Astrocyte (in vitro differentiated cells and primary cell): ENCODE measurements around the gene OCEL1. TPM values are rescaled to one million over a fixed set of nuclear protein-coding genes. Genes with fewer than 3 reads are reported as not detected.

Experiments used
- DNase-seq: peaks from one replicate; pipeline ENCODE4 v3.0.0-alpha.2; 2010; ENCODE audit warnings: low read depth
- FAIRE-seq: peaks from 2 replicates; lab custom pipeline; 2011; peaks lifted over from hg19 to GRCh38; lab: Jason Lieb, UNC
- H2AFZ ChIP-seq: 2 replicates; pipeline ENCODE4 v1.6.0; 2012; ENCODE audit warnings: low read depth, low read length, inconsistent platforms
- H3K27ac ChIP-seq: 2 replicates; pipeline ENCODE4 v1.5.1; 2011; ENCODE audit warnings: low read depth, low read length, inconsistent platforms
- H3K27me3 ChIP-seq: 2 replicates; pipeline ENCODE4 v1.6.0; 2011; ENCODE audit warnings: low read length, inconsistent platforms; ENCODE audit not compliant: insufficient read depth
- H3K36me3 ChIP-seq: 2 replicates; pipeline ENCODE4 v1.5.1; 2011; ENCODE audit warnings: low read length, inconsistent platforms; ENCODE audit not compliant: insufficient read depth
- H3K4me1 ChIP-seq: 2 replicates; pipeline ENCODE4 v1.5.1; 2011; ENCODE audit warnings: low read length, inconsistent platforms; ENCODE audit not compliant: insufficient read depth
- H3K4me2 ChIP-seq: 2 replicates; pipeline ENCODE4 v1.6.0; 2012; ENCODE audit warnings: low read length, inconsistent platforms
- H3K4me3 ChIP-seq: 2 replicates; pipeline ENCODE4 v1.5.1; 2011; ENCODE audit warnings: low read depth, mild to moderate bottlenecking, low read length, inconsistent platforms; ENCODE audit not compliant: insufficient read depth
- H3K79me2 ChIP-seq: 2 replicates; pipeline ENCODE4 v1.6.0; 2012; ENCODE audit warnings: mild to moderate bottlenecking, low read length, inconsistent platforms; ENCODE audit not compliant: insufficient read depth
- H3K9ac ChIP-seq: 2 replicates; pipeline ENCODE4 v1.6.0; 2012; ENCODE audit warnings: mild to moderate bottlenecking, low read length, inconsistent platforms
- H3K9me3 ChIP-seq: 2 replicates; pipeline ENCODE4 v1.5.1; 2012; ENCODE audit warnings: low read depth, mild to moderate bottlenecking, low read length, inconsistent platforms; ENCODE audit not compliant: insufficient read depth
- H4K20me1 ChIP-seq: 2 replicates; pipeline ENCODE4 v1.6.0; 2012; ENCODE audit warnings: low read length, inconsistent platforms; ENCODE audit not compliant: insufficient read depth
- H3K27ac Mint-ChIP-seq: one replicate; pipeline ENCODE4 v1.8.0; 2021; ENCODE audit warnings: mild to moderate bottlenecking, mixed read lengths; ENCODE audit not compliant: unreplicated experiment
- H3K27me3 Mint-ChIP-seq: one replicate; pipeline ENCODE4 v1.8.0; 2021; ENCODE audit warnings: low read depth, mixed read lengths; ENCODE audit not compliant: unreplicated experiment
- H3K36me3 Mint-ChIP-seq: one replicate; pipeline ENCODE4 v1.8.0; 2021; ENCODE audit warnings: low read depth, mixed read lengths; ENCODE audit not compliant: unreplicated experiment
- H3K4me1 Mint-ChIP-seq: one replicate; pipeline ENCODE4 v1.8.0; 2021; ENCODE audit warnings: low read depth, mixed read lengths; ENCODE audit not compliant: unreplicated experiment
- H3K4me3 Mint-ChIP-seq: one replicate; pipeline ENCODE4 v1.8.0; 2021; ENCODE audit warnings: mild to moderate bottlenecking, moderate library complexity, mixed read lengths; ENCODE audit not compliant: unreplicated experiment
- H3K9me3 Mint-ChIP-seq: one replicate; pipeline ENCODE4 v1.8.0; 2021; ENCODE audit warnings: mild to moderate bottlenecking, mixed read lengths; ENCODE audit not compliant: unreplicated experiment
- EZH2 ChIP-seq: IDR thresholded peaks from 2 replicates; pipeline ENCODE4 v1.6.1; 2012; ENCODE audit warnings: mild to moderate bottlenecking, low read length, inconsistent platforms; ENCODE audit not compliant: insufficient read depth
- total RNA-seq: library from RNA; stranded (reverse); gene quantifications from 2 replicates; pipeline ENCODE4 v1.2.1, GENCODE V29; 2021
- TF ChIP-seq, protein P1 (sequence below): IDR thresholded peaks from 2 replicates; pipeline ENCODE4 v1.5.1; 2011; ENCODE audit warnings: low read depth, mild to moderate bottlenecking, inconsistent platforms, low read length, moderate library complexity; ENCODE audit not compliant: insufficient read depth

The OCEL1 gene
- total RNA-seq, 1 donor from 2014 or later = 12.3 TPM

DNA sequence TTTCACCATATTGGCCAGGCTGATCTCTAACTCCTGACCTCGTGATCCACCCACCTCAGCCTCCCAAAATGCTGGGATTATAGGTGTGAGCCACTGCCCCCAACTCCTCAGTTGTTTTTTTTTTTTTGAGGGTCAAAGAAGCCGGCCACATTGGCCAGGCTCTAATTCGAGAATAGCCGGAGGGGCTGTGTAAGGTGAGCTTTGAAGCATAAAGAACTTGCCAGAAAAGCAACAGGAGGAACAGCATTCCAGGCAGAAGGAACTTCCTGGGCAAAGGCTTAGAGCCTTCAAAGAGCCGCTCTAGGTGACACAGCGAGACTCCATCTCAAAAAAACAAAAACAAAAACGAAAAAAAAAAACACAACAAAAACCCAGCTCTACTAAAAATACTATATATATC lies 40.0 kb downstream of the OCEL1 start:
- FAIRE-seq (no peak), DNase-seq (no peak)
- Histone ChIP-seq H3K36me3 (peaks cover under 1% of the 10 kb centered on the region), H3K27me3 (no peaks in the 10 kb centered on the region), H3K4me2 (no peak overlapping the region), H3K9me3 (no peaks in the 10 kb centered on the region), H3K79me2 (peaks cover 16% of the 10 kb centered on the region), H2AFZ (no peak overlapping the region), H3K4me1 (no peaks in the 10 kb centered on the region), H3K4me3 (no peak overlapping the region), H3K9ac (no peak overlapping the region), H3K27ac (no peak overlapping the region), H4K20me1 (no peaks in the 10 kb centered on the region)
- Mint-ChIP-seq H3K27me3 (no peaks in the 10 kb centered on the region), H3K4me1 (peaks cover 2% of the 10 kb centered on the region), H3K36me3 (peaks cover 3% of the 10 kb centered on the region), H3K27ac (no peak overlapping the region), H3K9me3 (no peaks in the 10 kb centered on the region), H3K4me3 (no peak overlapping the region)
- TF ChIP-seq EZH2 = no peak
- TF ChIP-seq, protein P1, sequence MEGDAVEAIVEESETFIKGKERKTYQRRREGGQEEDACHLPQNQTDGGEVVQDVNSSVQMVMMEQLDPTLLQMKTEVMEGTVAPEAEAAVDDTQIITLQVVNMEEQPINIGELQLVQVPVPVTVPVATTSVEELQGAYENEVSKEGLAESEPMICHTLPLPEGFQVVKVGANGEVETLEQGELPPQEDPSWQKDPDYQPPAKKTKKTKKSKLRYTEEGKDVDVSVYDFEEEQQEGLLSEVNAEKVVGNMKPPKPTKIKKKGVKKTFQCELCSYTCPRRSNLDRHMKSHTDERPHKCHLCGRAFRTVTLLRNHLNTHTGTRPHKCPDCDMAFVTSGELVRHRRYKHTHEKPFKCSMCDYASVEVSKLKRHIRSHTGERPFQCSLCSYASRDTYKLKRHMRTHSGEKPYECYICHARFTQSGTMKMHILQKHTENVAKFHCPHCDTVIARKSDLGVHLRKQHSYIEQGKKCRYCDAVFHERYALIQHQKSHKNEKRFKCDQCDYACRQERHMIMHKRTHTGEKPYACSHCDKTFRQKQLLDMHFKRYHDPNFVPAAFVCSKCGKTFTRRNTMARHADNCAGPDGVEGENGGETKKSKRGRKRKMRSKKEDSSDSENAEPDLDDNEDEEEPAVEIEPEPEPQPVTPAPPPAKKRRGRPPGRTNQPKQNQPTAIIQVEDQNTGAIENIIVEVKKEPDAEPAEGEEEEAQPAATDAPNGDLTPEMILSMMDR = no peak

DNA sequence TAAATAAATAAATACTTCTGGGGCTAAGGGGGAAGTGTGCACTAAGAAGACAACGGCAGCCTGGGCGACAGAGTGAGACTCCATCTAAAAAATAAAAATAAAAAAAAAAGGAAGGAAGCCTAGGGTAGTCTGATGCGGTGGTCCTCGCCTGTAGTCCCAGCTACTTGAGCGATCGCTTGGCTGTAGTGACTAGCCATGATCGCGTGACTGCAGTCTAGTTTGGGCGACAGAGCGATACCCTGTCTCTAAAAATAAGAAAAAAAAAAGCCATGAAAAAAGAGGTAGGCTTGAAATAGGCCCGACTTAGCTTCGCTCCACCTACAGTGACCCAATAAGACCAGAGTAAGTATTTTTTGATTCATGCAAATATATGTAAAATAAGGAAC lies 40.6 kb downstream of the OCEL1 start:
- DNase-seq = no peak
- no peaks in the 10 kb centered on the region for H3K4me1 ChIP-seq
- Mint-ChIP-seq H3K9me3 (no peaks in the 10 kb centered on the region), H3K36me3 (peaks cover 3% of the 10 kb centered on the region), H3K27me3 (no peaks in the 10 kb centered on the region), H3K4me3 (peak overlapping the region; percentile 96), H3K4me1 (peaks cover 2% of the 10 kb centered on the region), H3K27ac (no peak overlapping the region)
- FAIRE-seq = no peak
- H3K9me3 ChIP-seq = no peaks in the 10 kb centered on the region
- H3K4me2 ChIP-seq = no peak overlapping the region
- no peak overlapping the region for H3K27ac ChIP-seq
- H3K4me3 ChIP-seq = no peak overlapping the region
- H3K27me3 ChIP-seq = no peaks in the 10 kb centered on the region
- no peaks in the 10 kb centered on the region for H4K20me1 ChIP-seq
- TF ChIP-seq, protein P1 = no peak
- TF ChIP-seq EZH2 = no peak
- peaks cover 16% of the 10 kb centered on the region for H3K79me2 ChIP-seq
- H2AFZ ChIP-seq = peak overlapping the region; percentile 30
- H3K9ac ChIP-seq = no peak overlapping the region
- H3K36me3 ChIP-seq = peaks cover 5% of the 10 kb centered on the region

DNA sequence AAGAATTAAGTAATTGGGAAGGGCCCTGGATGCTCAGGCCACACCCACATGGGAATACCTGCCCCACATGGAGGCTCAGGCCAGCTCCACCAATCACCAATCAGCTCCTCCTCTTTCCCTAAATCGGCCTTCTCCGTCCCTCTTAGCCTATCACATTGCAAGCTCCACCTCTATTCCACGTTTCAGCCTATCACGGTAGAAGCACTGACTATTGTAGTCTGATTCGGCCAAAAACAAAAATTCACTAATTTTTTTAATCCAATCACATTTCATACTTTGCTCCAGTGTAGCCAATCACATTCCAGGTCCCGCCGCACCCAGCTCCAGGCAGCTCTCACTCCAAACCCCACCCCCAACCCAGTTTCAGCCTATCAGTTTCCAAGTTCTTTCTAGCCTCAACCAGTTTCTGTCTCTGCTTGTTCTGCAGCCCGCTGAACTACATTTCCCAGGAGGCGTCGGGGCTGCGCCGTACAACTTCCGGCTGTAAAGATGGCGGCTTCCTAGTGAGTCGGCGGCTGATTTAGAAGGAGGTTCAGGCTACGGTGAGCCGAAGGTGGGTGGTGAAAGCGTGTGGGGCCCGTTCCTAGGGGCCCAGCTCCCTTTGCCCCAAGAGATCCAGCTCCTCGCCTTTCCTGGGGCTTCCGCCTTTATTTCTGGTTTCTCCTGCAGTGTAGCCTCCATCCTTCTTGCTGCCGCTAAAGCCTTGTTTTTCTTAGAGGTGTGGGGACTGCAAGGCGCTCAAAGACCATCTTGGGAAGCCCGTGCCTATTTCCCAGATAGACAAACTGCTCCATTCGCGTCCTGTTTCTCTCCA lies 41.2 kb downstream of the OCEL1 start, which contains the start of gene BABAM1:
TSS of gene BABAM1 (plus strand) at position 469 of the 814 bp plus-strand sequence. CDS start 1,364 bp downstream, outside the sequence.
- peak; percentile 95 for TF ChIP-seq EZH2
- TF ChIP-seq, protein P1 = no peak
- no peaks in the 10 kb centered on the region for H3K27me3 Mint-ChIP-seq
- Histone ChIP-seq H3K9me3 (no peaks in the 10 kb centered on the region), H3K79me2 (peaks cover 16% of the 10 kb centered on the region), H3K27me3 (no peaks in the 10 kb centered on the region), H3K4me3 (peak within 1 kb of the TSS; percentile 95), H4K20me1 (no peaks in the 10 kb centered on the region), H3K9ac (peak within 1 kb of the TSS; percentile 89), H2AFZ (peak within 1 kb of the TSS; percentile 85), H3K27ac (peak within 1 kb of the TSS; percentile 72), H3K4me2 (peak within 1 kb of the TSS; percentile 92), H3K4me1 (no peaks in the 10 kb centered on the region), H3K36me3 (peaks cover 5% of the 10 kb centered on the region)
- peaks cover 2% of the 10 kb centered on the region for H3K4me1 Mint-ChIP-seq
- peak within 1 kb of the TSS; percentile 96 for H3K4me3 Mint-ChIP-seq
- DNase-seq (peak; percentile 100), FAIRE-seq (peak; percentile 82)
- peaks cover 3% of the 10 kb centered on the region for H3K36me3 Mint-ChIP-seq
- no peaks in the 10 kb centered on the region for H3K9me3 Mint-ChIP-seq
- H3K27ac Mint-ChIP-seq = peak within 1 kb of the TSS; percentile 94
